Stomach (tissue), 4 donors: ENCODE measurements around the gene CKAP2.

ENCODE experiments used
- CTCF ChIP-seq, 7 experiments: fragments of 450-650 bp in 4 of 7; fragments of 200-600 bp in 3 of 7; sonication (generic) in 3 of 7; IDR thresholded peaks; one replicate each; pipeline ENCODE4 v1.5.1; 2016 to 2019; ENCODE audit warnings: antibody characterized with exemption in 7 of 7, control low read depth in 2 of 7, mild to moderate bottlenecking in 1 of 7
- EP300 ChIP-seq: sonication (generic); formaldehyde crosslinking; IDR thresholded peaks from one replicate; pipeline ENCODE4 v1.6.1; 2017; ENCODE audit warnings: antibody characterized with exemption
- POLR2A ChIP-seq, 4 donors: fragments of 450-650 bp; IDR thresholded peaks; one replicate each; pipeline ENCODE4 v1.6.1; 2016; ENCODE audit warnings: antibody characterized with exemption in 4 of 4, control low read depth in 2 of 4, mild to moderate bottlenecking in 1 of 4, moderate library complexity in 1 of 4
- POLR2AphosphoS5 ChIP-seq, 3 donors: sonication (generic); formaldehyde crosslinking; IDR thresholded peaks; one replicate each; pipeline ENCODE4 v1.6.1; 2016; ENCODE audit warnings: antibody characterized with exemption in 3 of 3

- no peak for TF ChIP-seq POLR2A (IDR thresholded peaks at IDR 0.05)
- no peak for TF ChIP-seq CTCF (IDR thresholded peaks at IDR 0.05)
- no peak for TF ChIP-seq POLR2AphosphoS5 (IDR thresholded peaks at IDR 0.05)
- TF ChIP-seq EP300 = no peak
Observed at GRCh38 chr13:52411629-52412028, 43.6 kb upstream of the CKAP2 start.
